A673 (cell line): Measurements from ENCODE around the gene RAB28. TPM values are rescaled to one million over a fixed set of nuclear protein-coding genes. Genes with fewer than 3 reads are reported as not detected.
A peak's percentile ranks its signal among the peaks of the same experiment; 100 is the strongest.

Experiments
- BruUV-seq: library from RNA; stranded (reverse); fragments of 400-500 nt; replicated peaks from 2 replicates; lab custom pipeline; 2021; lab: Mats Ljungman, UMichigan
- CTCF ChIA-PET: fragments of 300-600 bp; sonication (Branson Sonifier 250); formaldehyde crosslinking; loops from one replicate; lab custom pipeline; 2022; ENCODE audit warnings: antibody characterized with exemption; lab: Charles Lee
- POLR2A ChIA-PET: fragments of 300-600 bp; sonication (Branson Sonifier 250); formaldehyde crosslinking; loops from one replicate; lab custom pipeline; 2022; ENCODE audit warnings: antibody characterized with exemption; ENCODE audit not compliant: low non-redundant PET; lab: Charles Lee
- DNase-seq: peaks from one replicate; pipeline ENCODE4 v3.0.0-alpha.2; 2015; ENCODE audit warnings: low spot score
- H3K27ac ChIP-seq: fragments of 200-600 bp; sonication (generic); 2 replicates; pipeline ENCODE4 v1.5.1; 2016; ENCODE audit warnings: mixed run types, low read depth, mild to moderate bottlenecking, mixed read lengths, antibody characterized with exemption, low read length; ENCODE audit not compliant: poor library complexity, severe bottlenecking
- H3K27me3 ChIP-seq: fragments of 200-600 bp; sonication (generic); replicated peaks from 2 replicates; pipeline ENCODE4 v1.6.1; 2017; ENCODE audit warnings: mixed run types, low read depth, mild to moderate bottlenecking, mixed read lengths, antibody characterized with exemption, low read length; ENCODE audit not compliant: insufficient read depth, poor library complexity
- H3K36me3 ChIP-seq: fragments of 200-600 bp; sonication (generic); 2 replicates; pipeline ENCODE4 v1.6.1; 2016; ENCODE audit warnings: mixed run types, mild to moderate bottlenecking, mixed read lengths, antibody characterized with exemption, low read length; ENCODE audit not compliant: insufficient read depth, poor library complexity, severe bottlenecking
- H3K4me1 ChIP-seq: fragments of 200-600 bp; sonication (generic); 2 replicates; pipeline ENCODE4 v1.6.1; 2017; ENCODE audit warnings: mixed run types, mild to moderate bottlenecking, mixed read lengths, antibody characterized with exemption, low read length; ENCODE audit not compliant: insufficient read depth, poor library complexity, severe bottlenecking
- H3K4me3 ChIP-seq: fragments of 200-600 bp; sonication (generic); 2 replicates; pipeline ENCODE4 v1.5.1; 2016; ENCODE audit warnings: low read depth, mixed run types, mild to moderate bottlenecking, mixed read lengths, low read length; ENCODE audit not compliant: poor library complexity, severe bottlenecking
- H3K9me3 ChIP-seq: fragments of 200-600 bp; sonication (generic); 2 replicates; pipeline ENCODE4 v1.6.1; 2016; ENCODE audit warnings: mixed run types, low read depth, mild to moderate bottlenecking, mixed read lengths, antibody characterized with exemption, low read length; ENCODE audit not compliant: poor library complexity, severe bottlenecking
- EZH2 ChIP-seq: fragments of 200-600 bp; sonication (generic); IDR thresholded peaks from 2 replicates; pipeline ENCODE4 v1.6.1; 2017; ENCODE audit warnings: borderline replicate concordance, low read depth, mild to moderate bottlenecking, mixed read lengths, antibody characterized with exemption, low read length; ENCODE audit not compliant: poor library complexity, severe bottlenecking
- intact Hi-C: fragments of 100-400 bp; cut with micrococcal nuclease; formaldehyde crosslinking; loops from one replicate; pipeline ENCODE4 v1.10.0; 2022; ENCODE audit not compliant: unreplicated experiment
- total RNA-seq: library from RNA; stranded (reverse); gene quantifications from 2 replicates; pipeline ENCODE4 v1.2.3, GENCODE V29; 2021
- TF ChIP-seq, protein P1 (sequence below): fragments of 300-800, 200-600 bp; sonication (generic); conservative IDR thresholded peaks from 2 replicates; pipeline ENCODE4 v1.5.1; 2017; ENCODE audit warnings: low read depth, mild to moderate bottlenecking, antibody characterized with exemption, low read length, moderate library complexity, mixed read lengths

RAB28 gene
- total RNA-seq, 1 experiment from 2014 or later, result 22.6 TPM

DNA sequence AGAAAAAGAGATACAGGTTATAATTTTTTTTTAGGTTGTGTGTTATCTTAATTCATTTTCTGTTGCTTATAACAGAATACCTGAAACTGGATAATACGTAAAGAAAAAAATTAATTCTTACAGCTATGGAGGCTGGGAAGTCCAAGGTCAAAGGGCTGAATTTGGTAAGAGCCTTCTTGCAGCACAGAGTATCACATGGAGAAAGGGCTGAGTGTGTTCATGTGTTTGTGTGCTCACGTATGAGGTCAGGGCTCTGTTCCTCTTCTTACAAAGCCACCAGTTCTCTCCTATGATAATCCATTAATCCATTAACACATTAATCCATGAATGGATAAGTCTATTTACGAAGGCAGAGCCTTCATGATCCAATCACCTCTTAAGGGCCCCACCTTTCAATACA is 8.6 kb upstream of the RAB28 start:
- ChIA-PET CTCF (no interaction called here), POLR2A (no interaction called here)
- no TSS peak for BruUV-seq
- TF ChIP-seq, protein P1, sequence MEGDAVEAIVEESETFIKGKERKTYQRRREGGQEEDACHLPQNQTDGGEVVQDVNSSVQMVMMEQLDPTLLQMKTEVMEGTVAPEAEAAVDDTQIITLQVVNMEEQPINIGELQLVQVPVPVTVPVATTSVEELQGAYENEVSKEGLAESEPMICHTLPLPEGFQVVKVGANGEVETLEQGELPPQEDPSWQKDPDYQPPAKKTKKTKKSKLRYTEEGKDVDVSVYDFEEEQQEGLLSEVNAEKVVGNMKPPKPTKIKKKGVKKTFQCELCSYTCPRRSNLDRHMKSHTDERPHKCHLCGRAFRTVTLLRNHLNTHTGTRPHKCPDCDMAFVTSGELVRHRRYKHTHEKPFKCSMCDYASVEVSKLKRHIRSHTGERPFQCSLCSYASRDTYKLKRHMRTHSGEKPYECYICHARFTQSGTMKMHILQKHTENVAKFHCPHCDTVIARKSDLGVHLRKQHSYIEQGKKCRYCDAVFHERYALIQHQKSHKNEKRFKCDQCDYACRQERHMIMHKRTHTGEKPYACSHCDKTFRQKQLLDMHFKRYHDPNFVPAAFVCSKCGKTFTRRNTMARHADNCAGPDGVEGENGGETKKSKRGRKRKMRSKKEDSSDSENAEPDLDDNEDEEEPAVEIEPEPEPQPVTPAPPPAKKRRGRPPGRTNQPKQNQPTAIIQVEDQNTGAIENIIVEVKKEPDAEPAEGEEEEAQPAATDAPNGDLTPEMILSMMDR, result no peak
- no peak for TF ChIP-seq EZH2
- Histone ChIP-seq H3K36me3 (no peaks in the 10 kb centered on the region), H3K9me3 (no peaks in the 10 kb centered on the region), H3K27ac (no peak overlapping the region), H3K27me3 (no peaks in the 10 kb centered on the region), H3K4me3 (no peak overlapping the region), H3K4me1 (no peaks in the 10 kb centered on the region)
- intact Hi-C loops, result no loop called here
- no peak for DNase-seq

GRCh38 chr4:13484749-13485221 is 645 bp upstream of the RAB28 start:
- no peak for DNase-seq
- Histone ChIP-seq H3K9me3 (no peaks in the 10 kb centered on the region), H3K27me3 (no peaks in the 10 kb centered on the region), H3K36me3 (no peaks in the 10 kb centered on the region), H3K4me1 (peaks cover 26% of the 10 kb centered on the region), H3K4me3 (peak overlapping the region; percentile 90), H3K27ac (peak overlapping the region; percentile 99)
- ChIA-PET POLR2A (no interaction called here), CTCF (no interaction called here)
- TF ChIP-seq, protein P1, result no peak
- TF ChIP-seq EZH2, result no peak
- intact Hi-C loops, result loop anchor here (10.0 kb wide), 1 partner anchor 1530 kb away; no protein-coding TSS in a partner anchor
- BruUV-seq, result TSS peak; percentile 64

- no peak for TF ChIP-seq EZH2
- TF ChIP-seq, protein P1, result no peak
- Histone ChIP-seq H3K4me3 (peak overlapping the region; percentile 90), H3K27me3 (no peaks in the 10 kb centered on the region), H3K4me1 (peaks cover 35% of the 10 kb centered on the region), H3K27ac (peak overlapping the region; percentile 99), H3K9me3 (no peaks in the 10 kb centered on the region), H3K36me3 (no peaks in the 10 kb centered on the region)
- BruUV-seq, result no TSS peak
- ChIA-PET CTCF (no interaction called here), POLR2A (interaction anchor here (0.8 kb wide), 1 partner anchor 628 kb away, joined by 3 read pairs; no protein-coding TSS in a partner anchor)
- DNase-seq, result no peak
- intact Hi-C loops, result loop anchor here (2.0 to 10.0 kb wide), 2 partner anchors 61 to 1531 kb away; partner anchors contain the start of gene NKX3-2
Observed at GRCh38 chr4:13483768-13484121, 395 bp downstream of the RAB28 start.
